Measurements from ENCODE around the gene PLD4.
A peak's percentile ranks its signal among the peaks of the same experiment; 100 is the strongest.
"Not testable (repeated sequence)": the region's sequence is repeated elsewhere in the genome, so short reads cannot be mapped to it uniquely, and the experiment has no call there.

PLD4 gene

GRCh38 chr14:104924421-104925213 lies at the start of gene PLD4:
TSS of gene PLD4 (plus strand) at chr14:104924879. CDS start at chr14:104927141, 2,262 bp downstream.
- peak; percentile 73 for DNase-seq

- DNase-seq: no peak
Measured at GRCh38 chr14:104875412-104875751, 49.3 kb upstream of the PLD4 start.

GRCh38 chr14:104875811-104876210 lies 48.9 kb upstream of the PLD4 start:
- no peak for DNase-seq

- DNase-seq: peak; percentile 17
Measured at GRCh38 chr14:104876251-104876699, 48.4 kb upstream of the PLD4 start.

GRCh38 chr14:104877066-104877805 lies 47.4 kb upstream of the PLD4 start:
- no peak for DNase-seq

- no peak for DNase-seq
Measured at GRCh38 chr14:104877806-104878550, 46.7 kb upstream of the PLD4 start.

- DNase-seq: no peak
Measured at GRCh38 chr14:104878582-104878981, 46.1 kb upstream of the PLD4 start.

GRCh38 chr14:104879201-104879982 lies 45.3 kb upstream of the PLD4 start:
- no peak for DNase-seq

- no peak for DNase-seq
Measured at GRCh38 chr14:104879983-104880565, 44.6 kb upstream of the PLD4 start.

GRCh38 chr14:104880584-104881210 lies 44.0 kb upstream of the PLD4 start:
- DNase-seq: no peak

- no peak for DNase-seq
Measured at GRCh38 chr14:104881369-104881979, 43.2 kb upstream of the PLD4 start.

GRCh38 chr14:104882325-104882973 lies 42.2 kb upstream of the PLD4 start:
- no peak for DNase-seq

GRCh38 chr14:104882991-104883660 lies 41.6 kb upstream of the PLD4 start:
- DNase-seq: no peak

GRCh38 chr14:104883681-104884361 lies 40.9 kb upstream of the PLD4 start:
- no peak for DNase-seq

GRCh38 chr14:104884381-104884780 lies 40.3 kb upstream of the PLD4 start:
- not testable (repeated sequence) for DNase-seq

- no peak for DNase-seq
Measured at GRCh38 chr14:104885031-104885972, 39.4 kb upstream of the PLD4 start.

GRCh38 chr14:104885973-104886689 lies 38.5 kb upstream of the PLD4 start:
- DNase-seq: no peak

All from GDM1 (cell line).